ENCODE results near the gene RGS6. TPM values are rescaled to one million over a fixed set of nuclear protein-coding genes. Genes with fewer than 3 reads are reported as not detected.

Gene RGS6
- total and polyA plus RNA-seq, 2 of the 4 experiments (the other 2 are of a cell fraction), result not detected

DNA sequence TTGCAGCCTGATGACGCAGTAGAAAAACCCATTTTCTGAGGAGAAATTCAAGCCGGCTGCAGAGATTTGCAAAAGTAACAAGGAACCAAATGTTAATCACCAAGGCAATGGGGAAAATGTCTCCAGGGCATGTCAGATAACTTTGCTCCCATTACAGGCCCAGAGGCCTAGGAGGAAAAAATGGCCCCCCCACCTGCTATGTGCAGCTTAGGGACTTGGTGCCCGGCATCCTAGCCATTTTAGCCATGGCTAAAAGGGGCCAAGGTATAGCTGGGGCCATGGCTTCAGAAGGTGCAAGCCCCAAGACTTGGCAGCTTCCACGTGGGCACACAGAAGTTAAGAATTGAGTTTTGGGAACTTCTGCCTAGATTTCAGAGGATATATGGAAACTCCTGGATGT, 351.9 kb downstream of the RGS6 start:
- ATAC-seq (ENCODE audit: low read depth) (no peak), DNase-seq (no peak)
- H4K8ac ChIP-seq (ENCODE audit: low read depth in 2 of 2, low read length in 2 of 2), result no peak overlapping the region
- H3K9me1 ChIP-seq (ENCODE audit: insufficient read depth, low read length), result no peaks in the 10 kb centered on the region
- H2AK9ac ChIP-seq (replicated peaks; ENCODE audit: low read depth, low read length, poor library complexity), result no peak overlapping the region
- no peak overlapping the region for H2AFZ ChIP-seq (replicated peaks; ENCODE audit: low read length, poor library complexity)
- H3K4me1 ChIP-seq (ENCODE audit: control insufficient read depth, insufficient read depth, low read length), result no peaks in the 10 kb centered on the region
- H3K9ac ChIP-seq (ENCODE audit: low read depth, low read length), result no peak overlapping the region
- TF ChIP-seq, protein P1, sequence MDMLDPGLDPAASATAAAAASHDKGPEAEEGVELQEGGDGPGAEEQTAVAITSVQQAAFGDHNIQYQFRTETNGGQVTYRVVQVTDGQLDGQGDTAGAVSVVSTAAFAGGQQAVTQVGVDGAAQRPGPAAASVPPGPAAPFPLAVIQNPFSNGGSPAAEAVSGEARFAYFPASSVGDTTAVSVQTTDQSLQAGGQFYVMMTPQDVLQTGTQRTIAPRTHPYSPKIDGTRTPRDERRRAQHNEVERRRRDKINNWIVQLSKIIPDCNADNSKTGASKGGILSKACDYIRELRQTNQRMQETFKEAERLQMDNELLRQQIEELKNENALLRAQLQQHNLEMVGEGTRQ (IDR thresholded peaks at IDR 0.05; ENCODE audit: low read depth, low read length), result no peak
- BruUV-seq (replicated peaks), result no TSS peak
- peaks cover 6% of the 10 kb centered on the region; the same call in 1 of the 2 replicates for H3K9me3 ChIP-seq (ENCODE audit: control insufficient read depth, insufficient read depth, low read length)
- no peak overlapping the region for H3K4ac ChIP-seq (ENCODE audit: low read depth, low read length)
- no peak overlapping the region for H4K91ac ChIP-seq (ENCODE audit: insufficient read depth, low read depth, low read length)
- no peak overlapping the region for H4K5ac ChIP-seq (ENCODE audit: low read depth, low read length)
- H2BK120ac ChIP-seq (ENCODE audit: low read depth, low read length), result no peak overlapping the region
- WGBS, 2 experiments (ENCODE audit: extremely low coverage in 2 of 2, insufficient read length in 1 of 2), result 100% methylated on average over 1 of the region's 4 CpGs; no CpG with 5 or more reads in 1 of the 2 experiments
- intact Hi-C loops (cut with micrococcal nuclease) (no loop called here), dilution Hi-C loops (cut with HindIII; ENCODE audit: low sequenced_read_pairs, unreplicated experiment) (no loop called here), in situ Hi-C loops (cut with MboI; ENCODE audit: low sequenced_read_pairs) (no loop called here)
- ChIA-PET POLR2A (ENCODE audit: unreplicated experiment) (no interaction called here), CTCF (no interaction called here)
- no peak overlapping the region for H2BK5ac ChIP-seq (ENCODE audit: low read depth, low read length, poor library complexity, severe bottlenecking)
- H3K23ac ChIP-seq (ENCODE audit: low read depth, low read length), result no peak overlapping the region
- no peaks in the 10 kb centered on the region for H3K36me3 ChIP-seq (ENCODE audit: control insufficient read depth, insufficient read depth, low read length)
- no peak overlapping the region for H3K4me3 ChIP-seq (ENCODE audit: insufficient read depth, low read depth, low read length)
- H3K79me1 ChIP-seq (ENCODE audit: low read depth in 1 of 2, low read length in 2 of 2), result no peaks in the 10 kb centered on the region
- no peak overlapping the region for H3K4me2 ChIP-seq (ENCODE audit: low read depth, low read length)
- H3K27ac ChIP-seq (ENCODE audit: insufficient read depth, low read length), result no peak overlapping the region
- H2AK5ac ChIP-seq (ENCODE audit: low read depth, low read length), result no peak overlapping the region
- H4K20me1 ChIP-seq (ENCODE audit: insufficient read depth, low read length), result no peaks in the 10 kb centered on the region
- H3K14ac ChIP-seq (replicated peaks; ENCODE audit: low read depth, low read length), result no peak overlapping the region
- H3K18ac ChIP-seq (ENCODE audit: low read depth, low read length), result no peak overlapping the region
- H3K56ac ChIP-seq (ENCODE audit: extremely low read depth, insufficient read depth, low read length), result no peak overlapping the region
- H2BK15ac ChIP-seq (ENCODE audit: low read depth, low read length), result no peak overlapping the region
- H2BK20ac ChIP-seq (ENCODE audit: low read depth, low read length), result no peak overlapping the region
- no peaks in the 10 kb centered on the region for H3K27me3 ChIP-seq (ENCODE audit: control insufficient read depth, insufficient read depth, low read length)
